Activated CD8-positive, alpha-beta memory T cell treated with anti-CD3 and anti-CD28 coated beads, Interleukin-2, amount 50 U/mL, for 24 hours (primary cell): Measurements from ENCODE around the gene BEX4.
A peak's percentile ranks its signal among the peaks of the same experiment; 100 is the strongest.

Source experiments
- DNase-seq: peaks from one replicate; pipeline ENCODE4 v3.0.0-alpha.2; 2020; ENCODE audit errors: extremely low read depth

BEX4 gene

DNA sequence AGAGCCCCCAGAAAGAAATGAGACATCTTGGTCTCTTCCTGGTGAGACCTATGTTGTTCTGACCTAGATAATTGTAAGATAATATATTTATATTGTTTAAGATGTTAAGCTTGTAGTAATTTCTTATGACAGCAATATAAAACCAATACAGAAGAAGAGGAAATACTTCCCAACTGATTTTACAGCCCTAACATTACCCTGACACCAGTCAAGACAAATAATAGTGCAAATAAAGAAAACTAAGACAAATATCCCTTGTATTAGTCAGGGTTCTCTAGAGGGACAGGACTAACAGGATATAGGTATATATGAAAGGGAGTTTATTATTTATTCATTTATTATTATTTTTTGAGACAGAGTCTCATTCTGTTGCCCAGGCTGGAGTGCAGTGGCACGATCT lies 21.4 kb downstream of the BEX4 start:
- DNase-seq, result no peak

DNA sequence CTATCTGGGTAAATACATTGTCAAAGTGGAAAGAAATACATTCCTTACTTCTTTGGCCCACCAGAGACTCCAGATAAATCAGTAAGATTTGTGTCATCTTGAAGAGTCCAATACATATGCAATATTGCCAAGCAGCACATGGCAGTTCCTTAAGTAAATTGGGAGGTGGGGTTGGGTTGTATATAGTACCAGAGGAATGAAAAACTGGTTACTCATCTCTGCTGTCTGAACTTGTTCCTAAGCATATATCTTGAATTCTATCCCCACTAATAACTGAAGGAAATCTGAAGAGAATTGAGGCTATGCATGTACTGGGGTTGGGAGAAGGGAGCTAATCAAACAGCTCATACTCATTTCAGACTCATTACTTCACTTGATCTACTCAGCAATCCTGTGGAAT lies 25.2 kb downstream of the BEX4 start:
- DNase-seq, result no peak

DNA sequence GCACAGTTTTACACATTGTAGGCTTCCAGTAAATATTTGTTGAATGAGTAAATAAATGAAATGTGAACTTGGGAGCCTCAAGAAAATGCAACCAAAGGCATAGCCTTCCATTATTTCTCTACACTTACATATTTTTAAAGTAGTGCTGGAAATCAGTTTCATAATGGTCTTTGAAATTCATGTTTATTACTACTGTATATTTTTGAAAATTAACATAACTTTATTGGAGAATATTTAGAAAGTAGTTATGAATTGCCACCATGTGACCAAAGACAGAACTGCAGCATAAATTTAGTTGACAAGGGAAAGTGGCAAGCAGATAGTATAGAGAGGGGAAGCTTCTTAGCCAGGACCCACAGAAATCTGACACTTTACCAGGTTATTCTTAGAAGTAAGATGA lies 33.6 kb downstream of the BEX4 start:
- DNase-seq, result no peak

DNA sequence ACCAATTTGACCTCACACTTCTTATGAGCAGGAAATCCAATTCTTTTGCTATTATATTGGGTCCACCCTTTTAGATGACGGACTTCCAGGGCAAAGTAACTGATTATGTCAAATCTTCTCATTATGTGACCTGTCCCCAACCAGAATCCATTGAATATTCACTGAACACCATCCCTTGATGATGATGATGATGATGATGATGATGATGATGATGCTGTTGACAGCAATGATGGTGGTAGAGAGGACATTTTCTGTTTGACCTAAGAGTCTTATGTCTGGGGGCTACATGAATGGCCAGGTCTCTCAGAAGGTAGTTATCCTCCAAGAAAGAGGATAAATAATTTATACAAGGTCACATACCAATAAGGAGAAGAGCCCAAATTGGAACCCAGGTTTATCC lies 34.9 kb downstream of the BEX4 start:
- no peak for DNase-seq

DNA sequence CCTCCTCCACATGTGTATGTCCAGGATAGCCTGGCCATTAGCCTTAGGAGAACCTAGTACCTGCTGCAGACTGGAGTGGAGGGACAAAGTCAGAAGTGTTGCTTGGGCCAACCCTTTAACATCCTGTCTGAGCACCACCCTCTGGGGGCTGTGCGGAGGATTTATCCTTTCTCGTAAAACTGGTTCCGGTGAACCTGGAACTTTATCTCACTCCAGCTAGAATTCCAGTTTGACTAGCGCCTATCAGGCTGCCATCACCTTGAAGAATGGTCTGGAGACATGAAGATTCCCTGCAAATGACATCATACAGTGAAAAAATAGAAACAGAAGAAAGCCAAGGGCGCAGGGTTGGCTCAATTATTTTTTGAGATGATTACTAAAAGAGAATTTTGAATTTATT lies 36.1 kb downstream of the BEX4 start:
- no peak for DNase-seq

DNA sequence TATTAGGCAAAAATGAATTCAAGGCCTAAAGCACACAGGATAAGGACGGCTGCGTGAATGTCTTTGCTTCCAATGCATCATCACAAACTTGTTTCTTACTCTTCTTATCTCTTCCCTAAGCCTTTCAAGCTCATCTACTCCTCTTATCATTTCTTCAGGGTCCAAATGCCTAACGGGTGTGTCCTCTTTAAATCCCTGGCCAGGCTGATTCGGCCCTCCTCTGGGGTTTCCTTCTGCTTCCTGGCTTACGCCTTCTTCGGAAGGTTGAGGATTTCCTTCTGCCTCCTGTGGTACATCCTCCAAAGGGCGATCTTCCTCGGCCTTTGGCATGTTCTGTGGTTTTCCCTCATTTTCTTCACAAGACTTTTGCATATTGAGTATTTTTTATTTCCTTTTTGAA lies 38.7 kb downstream of the BEX4 start:
- DNase-seq, result no peak

DNA sequence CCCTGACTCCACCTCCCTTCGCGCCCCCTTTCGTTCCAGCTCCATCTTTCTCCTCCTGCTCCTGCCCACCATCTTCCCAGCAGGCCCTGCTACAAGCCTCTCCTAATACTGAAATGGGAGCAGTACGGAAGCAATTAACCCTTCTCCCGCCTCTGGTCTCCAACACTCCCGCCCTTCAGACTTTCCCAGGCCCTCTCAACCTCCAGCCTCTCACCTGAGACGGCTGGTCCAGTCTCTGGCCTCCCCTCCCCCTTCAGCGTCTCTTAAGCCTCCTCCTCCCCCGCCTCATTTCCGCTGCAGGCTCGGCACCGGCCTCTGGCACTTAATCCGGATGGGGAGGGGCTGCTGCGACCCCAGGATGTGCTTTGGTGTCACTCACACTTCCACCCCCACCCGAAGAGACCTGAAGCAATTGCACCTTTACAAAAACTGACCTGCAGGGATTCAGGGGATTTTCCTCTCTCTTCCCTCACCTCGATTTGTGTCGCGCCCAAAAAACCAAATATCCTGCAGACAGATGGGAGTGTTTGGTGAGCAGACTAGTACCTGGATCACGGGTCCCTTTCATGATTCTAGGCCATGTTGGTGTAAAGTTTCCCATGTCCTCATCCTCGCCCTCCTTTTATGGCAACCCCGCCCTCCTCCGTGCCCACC lies 39.4 kb downstream of the BEX4 start:
- no peak for DNase-seq

DNA sequence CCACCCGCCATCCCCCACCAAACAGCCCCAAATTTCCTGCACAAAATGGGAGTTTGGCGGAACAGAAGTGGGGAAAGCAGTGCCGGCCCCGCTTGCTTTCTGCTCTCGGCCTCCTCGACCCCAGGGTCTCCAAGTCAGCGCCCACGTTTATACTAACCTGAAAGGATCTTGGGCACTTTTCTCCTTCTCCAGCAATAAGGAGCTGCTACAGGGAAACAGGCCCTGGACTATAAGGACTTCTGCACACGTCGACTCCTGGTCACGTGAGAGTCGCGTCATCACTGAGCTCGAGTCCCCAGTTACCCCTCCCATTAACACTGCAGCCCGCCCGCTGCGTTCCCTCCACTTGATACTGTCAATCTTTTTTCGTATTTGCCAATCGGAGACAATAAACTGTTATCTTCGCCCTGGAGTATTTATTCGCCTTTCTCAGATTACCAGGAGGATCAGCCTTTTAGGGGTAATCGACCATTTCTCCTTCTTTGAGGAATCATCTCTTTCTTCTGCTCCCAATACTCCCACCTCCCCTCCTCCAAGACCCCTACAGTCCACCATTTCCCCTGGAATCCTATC lies 40.1 kb downstream of the BEX4 start, which contains the start of gene TCEAL8:
Gene TCEAL8, minus strand, starts transcription at position 235 of the 573 bp plus-strand sequence. CDS start 1,176 bp downstream, outside the sequence.
- peak; percentile 15 for DNase-seq

DNA sequence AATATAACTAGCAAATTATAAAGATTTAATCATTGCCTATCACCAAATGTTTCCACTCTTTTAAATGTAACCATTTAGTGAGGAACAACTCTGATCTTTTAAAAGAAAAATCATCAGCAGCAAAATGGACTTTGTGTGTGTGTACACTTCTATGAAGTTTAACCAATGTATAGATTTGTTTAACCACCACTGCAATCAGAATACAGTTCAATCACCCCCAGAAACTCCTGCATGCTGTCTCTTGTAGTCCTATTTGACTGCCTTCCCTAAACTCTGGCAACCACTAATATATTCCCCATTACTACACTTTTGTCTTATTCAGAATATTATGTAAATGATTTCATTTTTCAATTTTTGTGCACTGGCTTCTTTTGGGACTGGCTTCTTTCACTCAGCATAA lies 41.7 kb downstream of the BEX4 start:
- DNase-seq, result no peak

DNA sequence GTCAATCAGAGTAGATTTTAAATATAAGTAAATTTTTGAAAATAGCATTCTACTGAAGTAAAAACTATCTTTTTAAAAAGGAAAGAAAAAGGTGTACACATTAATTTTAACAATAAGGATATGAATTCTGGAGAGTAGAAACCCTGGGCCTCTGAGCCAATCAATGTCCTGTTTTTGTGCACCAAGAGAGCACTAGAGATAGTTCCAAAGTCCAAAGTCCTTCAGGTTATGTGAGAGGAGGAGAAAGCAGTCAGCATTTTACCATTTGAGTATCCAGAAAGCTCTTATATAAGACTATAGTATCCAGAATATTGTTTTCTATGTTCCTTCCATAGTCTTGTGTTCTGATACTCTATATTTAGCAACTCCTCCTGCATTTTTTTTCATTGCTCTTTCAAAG lies 43.4 kb downstream of the BEX4 start:
- DNase-seq, result no peak
